IPS-NIHi7 (cell line): ENCODE data around the gene SLC17A1.

Source experiments
- DNase-seq: peaks from one replicate; pipeline ENCODE4 v3.0.0; 2012; ENCODE audit warnings: mixed read lengths; ENCODE audit errors: extremely low spot score

The SLC17A1 gene

GRCh38 chr6:25832670-25833069 is 818 bp upstream of the SLC17A1 start:
- no peak for DNase-seq

- DNase-seq: no peak
These were observed 433 bp upstream of the SLC17A1 start for GRCh38 chr6:25832307-25832662.

GRCh38 chr6:25830458-25830857 is 1.4 kb downstream of the SLC17A1 start:
- DNase-seq: no peak

- DNase-seq: no peak
These were observed 2.5 kb downstream of the SLC17A1 start for GRCh38 chr6:25829375-25829774.

GRCh38 chr6:25821341-25821740 is 10.5 kb downstream of the SLC17A1 start:
- no peak for DNase-seq

GRCh38 chr6:25816252-25816651 is 15.6 kb downstream of the SLC17A1 start:
- DNase-seq: no peak

GRCh38 chr6:25815194-25815593 is 16.7 kb downstream of the SLC17A1 start:
- no peak for DNase-seq

GRCh38 chr6:25804804-25805203 is 27.0 kb downstream of the SLC17A1 start:
- DNase-seq: no peak

GRCh38 chr6:25801436-25801835 is 30.4 kb downstream of the SLC17A1 start:
- no peak for DNase-seq

- DNase-seq: no peak
These were observed 37.1 kb downstream of the SLC17A1 start for GRCh38 chr6:25794784-25795183.

- no peak for DNase-seq
These were observed 37.9 kb downstream of the SLC17A1 start for GRCh38 chr6:25793970-25794369.

- DNase-seq: no peak
These were observed 39.8 kb downstream of the SLC17A1 start for GRCh38 chr6:25792016-25792415.

- DNase-seq: no peak
These were observed 42.4 kb downstream of the SLC17A1 start for GRCh38 chr6:25789475-25789874.

GRCh38 chr6:25788305-25788922 is 43.4 kb downstream of the SLC17A1 start:
- DNase-seq: peak; percentile 80

GRCh38 chr6:25787428-25787827 is 44.4 kb downstream of the SLC17A1 start:
- DNase-seq: no peak

- DNase-seq: no peak
These were observed 50.7 kb downstream of the SLC17A1 start for GRCh38 chr6:25781134-25781533.

- DNase-seq: no peak
These were observed 53.8 kb downstream of the SLC17A1 start for GRCh38 chr6:25777856-25778649.

GRCh38 chr6:25777031-25777430 is 54.8 kb downstream of the SLC17A1 start:
- DNase-seq: no peak

- no peak for DNase-seq
These were observed 57.6 kb downstream of the SLC17A1 start for GRCh38 chr6:25774120-25774715.

GRCh38 chr6:25769983-25770382 is 61.9 kb downstream of the SLC17A1 start:
- DNase-seq: no peak

GRCh38 chr6:25768566-25768965 is 63.3 kb downstream of the SLC17A1 start:
- DNase-seq: no peak

- DNase-seq: no peak
These were observed 67.2 kb downstream of the SLC17A1 start for GRCh38 chr6:25764611-25765010.
